Endothelial cell of umbilical vein (primary cell): ENCODE results near the gene C19orf25. TPM values are rescaled to one million over a fixed set of nuclear protein-coding genes. Genes with fewer than 3 reads are reported as not detected.

ENCODE experiments used
- BruUV-seq: library from RNA; stranded (reverse); fragments of 400-500 nt; replicated peaks from 2 replicates; lab custom pipeline; 2021; lab: Mats Ljungman, UMichigan
- CTCF ChIA-PET: fragments of 300-600, 350-600 bp; sonication (Branson Sonifier 250); formaldehyde crosslinking; loops from one replicate; lab custom pipeline; 2021; ENCODE audit warnings: antibody characterized with exemption, inconsistent platforms; lab: Charles Lee
- POLR2A ChIA-PET: fragments of 300-600, 350-600 bp; sonication (Branson Sonifier 250); formaldehyde crosslinking; loops from one replicate; lab custom pipeline; 2021; ENCODE audit warnings: antibody characterized with exemption, inconsistent platforms; lab: Charles Lee
- DNase-seq: peaks from one replicate; pipeline ENCODE4 v3.0.0-alpha.2; 2011; ENCODE audit warnings: low read depth, low spot score
- FAIRE-seq: peaks from 2 replicates; lab custom pipeline; 2011; peaks lifted over from hg19 to GRCh38; lab: Jason Lieb, UNC
- H2AFZ ChIP-seq: 2 replicates; pipeline ENCODE4 v1.6.0; 2012; ENCODE audit warnings: low read depth, low read length, control low read depth, inconsistent platforms
- H3K27ac ChIP-seq: 2 replicates; pipeline ENCODE4 v1.5.1; 2011; ENCODE audit warnings: low read depth, mild to moderate bottlenecking, control low read depth, low read length, moderate library complexity; ENCODE audit not compliant: insufficient read depth
- H3K27me3 ChIP-seq, 2 experiments: 2 replicates each; pipeline versions ENCODE4 v1.6.0 to v1.6.1; 2011; ENCODE audit warnings: low read length in 2 of 2, mixed read lengths in 1 of 2; ENCODE audit not compliant: control insufficient read depth in 2 of 2, insufficient read depth in 2 of 2
- H3K36me3 ChIP-seq, 2 experiments: 2 replicates in 1 of 2; 3 replicates in 1 of 2; pipeline ENCODE4 v1.5.1; 2011; ENCODE audit warnings: low read length in 2 of 2, mild to moderate bottlenecking in 1 of 2, moderate library complexity in 1 of 2; ENCODE audit not compliant: control insufficient read depth in 2 of 2, insufficient read depth in 2 of 2; ENCODE audit errors: extremely low read depth in 1 of 2
- H3K4me1 ChIP-seq: 3 replicates; pipeline ENCODE4 v1.5.1; 2011; ENCODE audit warnings: mild to moderate bottlenecking, low read length; ENCODE audit not compliant: control insufficient read depth, insufficient read depth; ENCODE audit errors: extremely low read depth
- H3K4me2 ChIP-seq: 2 replicates; pipeline ENCODE4 v1.6.1; 2011; ENCODE audit warnings: low read length, control low read depth, mixed read lengths; ENCODE audit not compliant: insufficient read depth
- H3K4me3 ChIP-seq, 3 experiments: fragments of 200-600 bp in 1 of 3; sonication (generic), shearing (Covaris generic) in 1 of 3; replicated peaks in 1 of 3; 2 replicates each; pipeline ENCODE4 v1.5.1; 2011 to 2016; ENCODE audit warnings: control low read depth in 3 of 3, low read length in 3 of 3, mild to moderate bottlenecking in 2 of 3, inconsistent platforms in 1 of 3, low read depth in 1 of 3, moderate library complexity in 1 of 3; ENCODE audit not compliant: insufficient read depth in 1 of 3
- H3K79me2 ChIP-seq: 2 replicates; pipeline ENCODE4 v1.6.0; 2012; ENCODE audit warnings: low read length, inconsistent platforms; ENCODE audit not compliant: control insufficient read depth, insufficient read depth
- H3K9ac ChIP-seq: replicated peaks from 2 replicates; pipeline ENCODE3; 2011; ENCODE audit warnings: low read length, control low read depth; ENCODE audit not compliant: insufficient read depth; ENCODE audit errors: extremely low read depth
- H3K9me1 ChIP-seq: replicated peaks from 3 replicates; pipeline ENCODE4 v1.6.0; 2011; ENCODE audit warnings: mild to moderate bottlenecking, low read length; ENCODE audit not compliant: control insufficient read depth, insufficient read depth; ENCODE audit errors: extremely low read depth
- H3K9me3 ChIP-seq: replicated peaks from 2 replicates; pipeline ENCODE4 v1.5.1; 2012; ENCODE audit warnings: low read length, inconsistent platforms; ENCODE audit not compliant: control insufficient read depth, insufficient read depth
- H4K20me1 ChIP-seq: replicated peaks from 2 replicates; pipeline ENCODE3; 2011; ENCODE audit warnings: mild to moderate bottlenecking, low read length; ENCODE audit not compliant: control insufficient read depth, insufficient read depth; ENCODE audit errors: extremely low read depth
- CTCF ChIP-seq, 2 donors: IDR thresholded peaks; 1 replicate in 1 of 2; 2 replicates in 1 of 2; pipeline ENCODE4 v1.5.1; 2011; ENCODE audit warnings: low read length in 2 of 2, mild to moderate bottlenecking in 2 of 2, moderate library complexity in 2 of 2, control low read depth in 1 of 2, inconsistent platforms in 1 of 2, low read depth in 1 of 2; ENCODE audit not compliant: insufficient read depth in 1 of 2; ENCODE audit errors: extremely low read depth in 1 of 2
- EZH2 ChIP-seq: IDR thresholded peaks from 2 replicates; pipeline ENCODE4 v1.6.1; 2012; ENCODE audit warnings: borderline replicate concordance, low read depth, mild to moderate bottlenecking, moderate library complexity, low read length, inconsistent platforms; ENCODE audit not compliant: severe bottlenecking
- FOS ChIP-seq: IDR thresholded peaks from 2 replicates; pipeline ENCODE4 v1.6.1; 2011; ENCODE audit warnings: mild to moderate bottlenecking, low read length, moderate library complexity, borderline replicate concordance; ENCODE audit not compliant: insufficient read depth
- GATA2 ChIP-seq: IDR thresholded peaks from 2 replicates; pipeline ENCODE4 v1.7.0; 2011; ENCODE audit warnings: low read depth, mild to moderate bottlenecking, moderate library complexity, mixed read lengths, low read length; ENCODE audit not compliant: insufficient read length, insufficient read depth
- JUN ChIP-seq: IDR thresholded peaks from 2 replicates; pipeline ENCODE4 v1.6.1; 2011; ENCODE audit warnings: borderline replicate concordance, low read depth; ENCODE audit not compliant: insufficient read length, insufficient read depth
- MAX ChIP-seq: IDR thresholded peaks from 2 replicates; pipeline ENCODE4 v1.6.1; 2011; ENCODE audit not compliant: insufficient read depth, insufficient read length
- MYC ChIP-seq: IDR thresholded peaks from one replicate; pipeline ENCODE4 v1.6.1; 2011; ENCODE audit warnings: mild to moderate bottlenecking, low read depth, low read length
- POLR2A ChIP-seq: IDR thresholded peaks from 2 replicates; pipeline ENCODE4 v1.6.1; 2012; ENCODE audit warnings: low read depth, mild to moderate bottlenecking, control low read depth, low read length
- POLR2AphosphoS5 ChIP-seq: IDR thresholded peaks from 2 replicates; pipeline ENCODE4 v1.6.1; 2012; ENCODE audit warnings: low read depth, mild to moderate bottlenecking, control low read depth, low read length, moderate library complexity; ENCODE audit not compliant: insufficient read depth
- dilution Hi-C: fragments of 300-500 bp; cut with MboI; formaldehyde crosslinking; loops from one replicate; pipeline ENCODE4 v1.15.0; 2019; ENCODE audit warnings: low sequenced_read_pairs; ENCODE audit not compliant: extremely low pct_ligation_motif_present
- intact Hi-C: fragments of 100-400 bp; cut with micrococcal nuclease; formaldehyde crosslinking; loops from one replicate; pipeline ENCODE4 v1.10.0; 2022
- polyA plus RNA-seq, 4 experiments: library from polyadenylated mRNA; depleted of rRNA in 3 of 4; stranded (reverse) in 3 of 4; unstranded in 1 of 4; fragments of >200 nt; gene quantifications; 2 replicates each; pipeline versions ENCODE4 v1.2.1 to v1.2.3, GENCODE V29; 2011 to 2012; ENCODE audit warnings: missing spikeins in 1 of 4
- total RNA-seq: library from RNA; stranded (reverse); gene quantifications from 2 replicates; pipeline ENCODE4 v1.2.3, GENCODE V29; 2021

The C19orf25 gene
- total and polyA plus RNA-seq, 2 donors (not counting 3 experiments of a cell fraction or from before 2014, with no cell fraction given) = 28.0 to 34.6 TPM

- TF ChIP-seq EZH2 = no peak
- TF ChIP-seq MAX = no peak
- no peak for TF ChIP-seq CTCF (IDR thresholded peaks at IDR 0.05; ENCODE audit: extremely low read depth in 1 of 2, insufficient read depth in 1 of 2, low read depth in 1 of 2, low read length in 2 of 2)
- TF ChIP-seq GATA2 = no peak
- TF ChIP-seq FOS = no peak
- TF ChIP-seq POLR2A = no peak
- TF ChIP-seq POLR2AphosphoS5 = no peak
- no peak for TF ChIP-seq JUN
- no peak for TF ChIP-seq MYC
- Histone ChIP-seq H3K36me3 (no peaks in the 10 kb centered on the region), H3K4me1 (peaks cover 10% of the 10 kb centered on the region), H3K9me1 (no peaks in the 10 kb centered on the region), H3K9ac (no peak overlapping the region), H4K20me1 (no peaks in the 10 kb centered on the region), H3K9me3 (no peaks in the 10 kb centered on the region), H2AFZ (no peak overlapping the region), H3K4me3 (no peak overlapping the region), H3K27me3 (peaks cover 0 to 6% of the 10 kb centered on the region in 2 experiments), H3K4me2 (no peak overlapping the region), H3K79me2 (no peaks in the 10 kb centered on the region), H3K27ac (no peak overlapping the region)
- no TSS peak for BruUV-seq
- ChIA-PET CTCF (interaction anchor here (1.0 to 2.0 kb wide), 4 partner anchors 11 to 54 kb away, joined by 3 to 8 read pairs (median 5); no protein-coding TSS in a partner anchor), POLR2A (interaction anchor here (1.5 kb wide), 1 partner anchor 223 kb away, joined by 6 read pairs; the partner anchor contains the start of gene CIRBP)
- DNase-seq (no peak), FAIRE-seq (no peak)
- dilution Hi-C loops (no loop called here), intact Hi-C loops (loop anchor here (2.0 kb wide), 1 partner anchor 21 kb away; no protein-coding TSS in a partner anchor)
Observed at GRCh38 chr19:1491849-1492170, 12.8 kb upstream of the C19orf25 start.
